HG03103 (cell line): Measurements from ENCODE around the gene TMEM51.

Source experiments
- ATAC-seq: cut with Tn5 transposase; IDR thresholded peaks from one replicate; pipeline ENCODE4 v1.9.1; 2021; ENCODE audit warnings: low read depth; ENCODE audit not compliant: unreplicated experiment

TMEM51 gene

DNA sequence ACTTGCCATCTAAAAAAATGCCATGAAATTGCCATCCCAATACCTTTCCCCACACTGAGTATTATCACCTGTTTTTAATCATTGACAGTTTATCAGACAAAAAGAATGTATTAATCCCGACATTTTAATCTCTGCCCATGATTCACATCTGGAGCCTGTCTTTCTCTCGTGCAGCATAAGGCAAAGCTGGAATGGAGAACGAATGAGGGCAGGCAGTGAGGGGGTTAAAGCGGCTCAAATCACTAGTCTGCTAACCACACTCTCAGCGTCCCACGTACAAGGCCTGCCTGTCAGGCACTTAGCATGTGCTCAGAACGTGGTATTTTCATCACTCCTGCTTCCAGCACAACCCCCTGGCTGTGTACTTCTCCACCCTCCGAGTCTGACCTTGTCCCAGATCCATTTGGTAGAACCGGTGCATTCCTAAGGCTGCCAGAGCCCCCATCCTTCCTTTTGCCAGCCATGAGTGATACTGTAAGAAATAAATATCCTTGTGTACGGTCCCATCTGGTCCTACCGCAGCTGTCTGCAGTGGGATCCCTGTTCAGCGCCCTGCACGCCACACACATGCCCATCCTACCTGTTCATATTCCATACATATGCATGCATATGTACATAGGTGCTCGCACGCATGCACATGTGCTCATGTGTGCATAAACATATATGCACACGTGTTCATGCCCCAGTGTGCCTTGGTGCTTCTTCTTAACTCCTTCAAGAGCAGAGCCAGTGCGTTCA, 58.8 kb downstream of the TMEM51 start:
- ATAC-seq, result no peak

DNA sequence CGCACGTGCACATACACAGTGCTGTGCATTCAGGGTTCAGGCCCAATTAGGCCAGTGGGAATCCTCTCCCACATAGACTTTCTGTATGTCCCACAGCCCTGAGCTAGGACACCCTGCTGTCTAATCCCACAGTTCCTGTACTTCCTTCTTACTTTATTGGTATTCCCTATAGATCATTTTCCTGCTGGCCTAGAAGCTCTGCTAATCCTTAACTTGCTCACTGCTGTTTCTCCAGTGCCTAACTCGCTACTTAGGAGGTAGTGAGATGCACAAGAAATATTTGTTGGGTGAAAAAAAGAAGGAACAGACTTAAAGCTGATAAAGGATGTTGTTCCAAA, 59.4 kb downstream of the TMEM51 start:
- no peak for ATAC-seq

DNA sequence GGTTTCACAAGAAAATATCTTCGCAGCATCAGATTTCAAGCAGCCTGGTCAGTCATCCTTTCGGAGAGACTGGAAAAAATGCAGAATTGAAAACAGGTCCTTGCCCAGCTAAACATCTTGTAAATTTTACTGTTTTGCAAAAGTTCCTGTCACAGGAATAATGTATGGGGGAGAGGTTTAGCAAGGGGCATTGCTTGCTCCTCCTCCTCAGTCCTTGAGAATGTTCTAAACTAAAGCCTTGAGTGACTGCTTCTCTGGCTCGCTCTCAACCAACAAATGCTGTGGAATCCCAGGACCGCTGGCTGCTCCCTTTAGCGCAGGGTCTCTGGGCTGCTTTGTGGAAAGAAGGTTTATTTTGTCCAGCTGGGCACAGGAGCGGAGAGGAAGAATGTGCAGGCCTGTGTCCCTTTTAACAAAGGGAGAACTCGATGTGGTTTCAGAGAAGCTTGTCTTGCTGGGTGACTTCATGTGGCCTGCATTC, 59.8 kb downstream of the TMEM51 start:
- no peak for ATAC-seq

DNA sequence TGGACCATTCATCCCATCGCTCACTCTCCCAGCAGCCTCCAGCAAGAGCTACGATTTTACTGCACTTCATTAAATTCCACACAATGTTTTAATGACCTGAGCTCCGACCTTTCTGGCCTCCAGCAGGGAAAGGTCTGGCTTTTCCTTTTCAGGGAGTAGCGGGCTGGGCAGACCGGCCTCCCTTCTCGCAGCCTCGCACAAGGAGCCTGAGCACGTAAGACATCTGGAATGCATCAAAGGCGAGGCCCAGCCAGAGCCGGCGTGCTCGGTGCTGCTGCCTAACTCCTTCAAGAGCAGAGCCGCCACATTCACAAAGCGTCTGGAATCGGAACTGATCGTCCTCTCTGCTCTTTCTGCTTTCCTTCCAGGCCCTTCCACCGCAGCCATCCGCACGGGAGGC, 61.0 kb downstream of the TMEM51 start:
- ATAC-seq, result no peak

DNA sequence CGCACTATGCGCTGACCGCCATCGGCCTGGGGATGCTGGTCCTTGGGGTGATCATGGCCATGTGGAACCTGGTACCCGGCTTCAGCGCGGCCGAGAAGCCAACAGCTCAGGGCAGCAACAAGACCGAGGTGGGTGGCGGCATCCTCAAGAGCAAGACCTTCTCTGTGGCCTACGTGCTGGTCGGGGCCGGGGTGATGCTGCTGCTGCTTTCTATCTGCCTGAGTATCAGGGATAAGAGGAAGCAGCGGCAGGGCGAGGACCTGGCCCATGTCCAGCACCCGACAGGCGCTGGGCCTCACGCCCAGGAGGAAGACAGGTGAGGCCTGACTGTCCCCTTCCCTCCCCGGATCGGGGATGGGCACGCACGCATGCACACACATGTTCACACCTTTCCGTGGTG, 61.6 kb downstream of the TMEM51 start:
- no peak for ATAC-seq

DNA sequence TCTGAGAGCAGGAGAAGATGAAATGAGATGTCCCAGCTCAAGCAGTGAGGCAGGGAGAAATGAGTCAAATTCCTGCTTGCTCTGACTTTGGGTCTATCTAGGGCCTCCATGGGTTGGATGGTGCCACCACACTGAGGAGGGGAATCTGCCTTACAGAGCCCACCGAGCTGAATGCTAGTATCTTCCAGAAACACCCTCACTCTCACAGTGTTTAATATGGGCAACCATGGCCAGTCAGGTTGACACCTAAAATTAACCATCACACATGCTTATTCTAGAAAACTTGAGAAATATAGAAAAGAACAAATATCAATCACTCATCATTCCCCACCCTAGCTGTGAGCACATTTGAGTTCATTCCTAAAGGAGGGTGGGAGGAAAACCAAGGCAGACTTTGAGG, 64.1 kb downstream of the TMEM51 start:
- ATAC-seq, result no peak

DNA sequence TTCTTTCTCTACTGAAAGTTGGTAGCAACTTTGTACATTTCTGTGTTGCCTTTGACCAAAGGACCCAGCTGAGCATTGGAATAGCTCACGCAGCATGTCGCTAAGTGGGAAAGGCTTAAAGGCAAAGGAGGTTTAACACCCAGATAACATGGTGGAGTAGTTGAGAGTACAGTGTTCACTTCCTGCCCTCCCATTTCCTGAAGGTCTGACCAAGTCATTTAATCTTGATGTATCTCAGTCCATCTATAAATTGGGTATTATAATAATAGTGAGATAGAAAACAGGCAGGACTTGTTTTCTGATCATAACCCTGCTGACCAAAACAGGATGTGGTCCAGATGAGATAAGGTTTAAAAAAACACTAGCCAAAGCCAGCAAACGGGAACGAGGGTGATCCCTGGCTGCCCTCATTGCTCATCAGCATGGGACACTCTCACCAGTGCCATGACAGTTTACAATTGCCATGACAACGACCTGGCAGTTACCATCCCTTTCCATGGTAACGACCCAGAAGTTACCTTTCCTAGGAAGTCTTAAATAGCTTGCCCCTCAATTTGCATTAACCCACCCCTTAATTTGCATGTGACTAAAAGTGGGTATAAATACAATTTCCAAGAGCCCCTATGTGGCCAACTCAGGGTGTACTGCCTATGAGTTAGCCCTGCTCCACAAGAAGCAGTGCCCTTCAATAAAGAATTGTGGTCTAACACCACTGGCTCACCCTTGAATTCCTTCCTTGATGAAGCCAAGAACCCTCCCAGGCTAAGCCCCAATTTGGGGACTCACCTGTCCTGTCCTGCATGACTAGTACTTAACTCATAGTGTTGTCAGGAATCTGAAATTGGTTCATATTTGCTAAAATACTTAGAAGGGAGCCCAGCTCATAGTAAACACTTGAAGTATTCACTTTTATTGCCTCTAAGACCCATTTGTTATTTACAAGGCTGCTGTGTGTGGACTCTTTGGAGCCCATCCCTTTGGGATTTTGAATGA, 65.0 kb downstream of the TMEM51 start:
- no peak for ATAC-seq

DNA sequence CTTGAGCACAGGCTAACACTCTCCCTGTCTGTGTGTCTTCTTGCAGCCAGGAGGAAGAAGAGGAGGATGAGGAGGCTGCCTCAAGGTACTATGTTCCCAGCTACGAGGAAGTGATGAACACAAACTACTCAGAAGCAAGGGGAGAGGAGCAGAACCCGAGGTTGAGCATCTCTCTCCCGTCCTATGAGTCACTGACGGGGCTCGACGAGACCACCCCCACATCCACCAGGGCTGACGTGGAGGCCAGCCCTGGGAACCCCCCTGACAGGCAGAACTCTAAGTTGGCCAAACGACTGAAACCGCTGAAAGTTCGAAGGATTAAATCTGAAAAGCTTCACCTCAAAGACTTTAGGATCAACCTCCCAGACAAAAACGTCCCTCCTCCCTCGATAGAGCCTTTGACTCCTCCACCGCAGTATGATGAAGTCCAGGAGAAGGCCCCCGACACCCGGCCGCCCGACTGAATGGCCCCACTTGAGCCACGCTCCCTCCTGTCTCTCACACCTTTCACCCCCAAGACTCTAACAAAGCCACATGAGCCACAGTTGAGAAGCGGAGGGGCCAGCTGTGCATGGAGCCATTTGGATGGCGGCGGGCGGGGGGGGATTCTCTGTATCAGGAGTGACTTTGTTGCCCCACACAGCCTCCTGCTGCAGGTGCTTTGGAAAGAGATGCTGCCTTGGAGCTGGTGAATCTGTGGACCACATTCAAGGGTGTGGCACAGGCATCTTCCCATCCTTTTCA, 65.9 kb downstream of the TMEM51 start:
- ATAC-seq, result no peak

DNA sequence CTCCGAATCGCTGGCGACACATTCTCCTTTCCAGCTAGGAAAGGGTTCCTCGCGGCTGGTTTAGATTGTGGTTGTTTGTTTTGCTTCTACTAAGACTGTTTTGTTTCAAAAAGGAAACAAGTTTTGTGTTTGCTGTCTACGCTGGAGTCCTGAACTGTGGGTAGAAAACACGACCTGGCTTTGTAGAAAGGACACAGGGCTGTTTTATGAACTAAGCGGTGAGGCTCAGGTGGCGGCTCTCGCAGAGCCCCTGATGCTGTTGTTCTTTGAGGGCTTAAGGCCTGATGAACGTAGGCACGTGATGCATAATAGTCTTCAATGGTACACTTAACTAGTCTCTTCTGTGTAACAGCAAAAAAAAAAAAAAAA, 66.5 kb downstream of the TMEM51 start:
- no peak for ATAC-seq

DNA sequence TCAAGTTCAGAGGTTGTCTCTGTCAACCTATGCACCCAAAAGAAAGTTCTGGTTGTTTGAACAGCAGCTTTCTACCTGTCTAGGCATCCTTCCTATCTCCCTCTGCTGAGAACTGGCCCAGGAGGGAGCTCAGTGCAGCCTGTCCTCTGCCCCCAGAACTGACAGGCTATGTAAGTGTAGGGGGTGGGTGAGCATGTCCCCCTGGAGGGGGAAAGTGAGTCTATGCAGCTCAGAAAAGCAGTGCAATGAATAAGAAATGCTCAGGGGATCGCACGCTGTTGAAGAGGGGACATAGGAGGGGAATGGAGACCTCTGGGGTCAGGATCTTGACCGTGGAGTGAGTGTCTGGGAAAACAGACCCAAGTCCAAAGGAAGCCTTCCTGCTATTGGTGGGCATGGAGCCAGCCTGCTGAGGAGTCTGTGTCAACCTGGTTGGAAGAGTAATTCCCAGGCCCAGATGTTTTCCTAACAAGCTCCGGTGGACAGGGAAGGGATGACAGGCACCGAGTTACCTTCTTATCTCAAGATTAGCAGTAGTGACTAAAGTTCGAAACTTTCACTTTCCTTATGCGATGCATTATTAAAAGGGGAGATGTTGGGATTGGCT, 67.4 kb downstream of the TMEM51 start:
- no peak for ATAC-seq

DNA sequence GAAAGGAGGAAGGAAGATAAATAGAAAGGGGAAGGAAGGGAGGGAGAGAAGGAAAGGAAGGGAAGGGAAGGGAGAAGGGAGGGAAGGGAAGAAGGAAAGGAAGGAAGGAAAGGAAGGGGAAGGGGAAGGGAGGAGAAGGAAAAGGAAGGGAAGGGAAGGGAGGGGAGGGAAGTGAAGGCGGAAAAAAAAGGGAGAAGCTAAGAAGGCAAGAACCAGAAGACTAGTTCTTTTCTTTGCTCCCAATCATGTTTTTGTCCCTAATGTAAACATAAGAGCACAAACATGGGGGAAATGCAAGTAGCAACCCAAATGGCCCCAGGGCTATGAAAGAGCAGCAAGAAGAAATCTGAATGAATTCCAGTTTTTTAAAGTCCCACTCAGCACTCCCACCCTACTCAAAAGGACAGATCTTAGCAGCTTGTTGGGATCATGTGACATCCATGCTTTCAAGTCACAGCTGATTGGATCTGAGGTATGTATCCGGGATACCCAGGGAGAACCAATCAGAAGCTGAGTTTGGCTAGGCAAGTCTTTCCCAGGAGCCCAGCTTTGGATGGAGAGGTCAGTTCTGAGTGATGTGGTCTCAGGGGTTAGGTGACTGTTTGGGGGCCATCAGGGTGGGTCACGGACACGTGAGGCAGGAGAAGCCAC, 69.2 kb downstream of the TMEM51 start:
- ATAC-seq, result no peak

DNA sequence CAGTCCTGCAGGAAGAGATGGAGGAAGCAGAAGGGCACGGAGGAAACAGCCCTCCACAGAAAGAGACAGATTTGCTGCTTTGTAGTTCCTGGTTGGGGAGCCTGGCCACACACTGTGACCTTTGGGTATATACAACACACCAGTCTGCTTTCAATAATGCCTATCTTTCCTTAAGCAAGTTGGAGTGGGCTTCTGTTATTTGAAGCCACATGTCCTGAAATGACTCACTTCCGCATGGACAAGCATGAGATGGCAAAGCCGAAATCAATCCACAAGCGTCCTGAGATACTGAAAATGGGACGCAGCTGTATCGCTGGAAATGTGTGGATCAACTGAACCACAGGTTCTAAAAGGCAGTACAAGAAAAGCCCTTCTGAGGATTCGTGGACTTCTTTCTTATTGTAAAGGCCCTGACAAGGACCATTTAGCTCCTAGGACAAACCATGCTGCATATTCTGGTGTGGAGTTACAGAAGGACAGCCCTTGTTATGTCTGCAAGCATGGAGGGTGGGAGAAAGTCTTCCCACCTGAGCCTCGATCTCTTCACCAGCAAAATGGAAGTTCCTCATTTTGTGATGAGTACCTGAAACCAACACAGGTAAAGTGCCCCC, 70.8 kb downstream of the TMEM51 start:
- no peak for ATAC-seq

DNA sequence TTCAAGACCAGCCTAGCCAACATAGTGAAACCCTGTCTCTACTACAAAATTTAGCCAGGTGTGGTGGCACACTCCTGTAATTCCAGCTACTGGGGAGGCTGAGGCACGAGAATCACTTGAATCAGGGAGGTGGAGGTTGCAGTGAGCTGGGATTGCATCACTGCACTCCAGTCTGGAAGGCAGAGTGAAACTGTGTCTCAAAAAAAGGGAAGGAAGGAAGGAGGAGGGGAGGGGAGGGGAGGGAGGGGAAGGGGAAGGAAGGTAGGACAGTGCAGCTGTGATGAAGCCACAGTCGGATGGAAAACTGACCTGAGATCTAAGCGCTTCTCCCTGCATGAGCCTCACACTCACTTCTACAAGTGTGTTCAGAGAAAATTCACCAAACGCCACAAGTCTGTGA, 71.4 kb downstream of the TMEM51 start:
- no peak for ATAC-seq

DNA sequence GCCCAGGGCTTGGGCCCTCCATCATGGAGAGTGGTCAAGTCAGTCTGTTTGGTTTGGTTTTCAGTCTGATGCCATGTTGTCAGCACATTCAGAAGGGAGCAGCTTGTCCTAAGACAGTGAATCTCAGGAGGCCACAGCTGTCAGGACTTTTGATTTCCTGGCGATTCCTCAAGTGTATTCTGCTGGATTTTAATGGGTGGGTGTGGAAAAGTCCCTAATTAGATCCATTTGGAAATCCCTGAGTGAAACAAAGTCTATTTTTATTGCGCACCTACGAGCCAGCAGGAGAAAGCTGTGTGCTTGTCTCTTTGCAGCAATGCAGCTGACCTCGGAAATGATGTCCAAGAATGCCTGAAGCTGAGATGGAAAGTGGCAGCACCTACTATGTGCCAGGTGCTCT, 71.9 kb downstream of the TMEM51 start:
- no peak for ATAC-seq

DNA sequence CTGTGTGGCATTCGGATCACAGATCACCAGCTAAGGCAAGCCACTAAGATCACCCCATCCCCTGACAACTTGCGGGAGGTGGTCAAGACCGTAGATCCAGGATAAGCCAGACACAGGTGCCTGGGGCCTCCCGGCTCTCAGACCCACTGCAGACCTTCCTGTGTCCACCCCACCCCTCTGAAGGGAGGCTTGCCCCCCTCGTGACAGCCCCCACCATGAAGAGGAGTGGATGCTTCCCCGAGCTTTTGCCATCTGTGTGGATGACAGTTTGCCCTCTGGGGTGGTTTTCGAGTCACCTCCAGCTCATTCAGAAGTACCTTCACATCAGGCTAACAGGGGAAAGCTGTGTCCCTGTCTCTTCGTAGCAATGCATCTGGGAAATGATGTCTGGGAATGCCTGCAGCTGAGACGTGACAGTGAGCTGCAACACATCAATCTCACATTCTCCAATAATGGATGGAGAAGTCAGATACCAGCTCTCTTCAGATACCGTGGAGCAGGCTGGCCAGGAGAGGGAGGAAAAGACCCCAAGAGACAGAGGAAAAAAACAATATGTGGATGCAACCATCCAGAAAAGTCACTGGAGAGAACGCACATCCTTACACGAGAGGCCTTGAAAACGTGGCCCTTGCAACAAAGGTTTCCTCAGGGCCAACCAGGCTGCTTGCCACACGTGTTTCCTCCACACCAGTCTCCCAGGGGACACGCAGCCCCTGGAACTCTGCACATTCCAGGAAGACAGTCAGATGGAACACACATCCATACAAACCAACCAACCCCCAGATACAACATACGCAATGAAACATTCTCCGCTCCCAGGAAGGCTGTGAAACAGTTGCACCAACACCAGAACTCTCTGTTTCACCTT, 73.1 kb downstream of the TMEM51 start:
- ATAC-seq, result no peak

DNA sequence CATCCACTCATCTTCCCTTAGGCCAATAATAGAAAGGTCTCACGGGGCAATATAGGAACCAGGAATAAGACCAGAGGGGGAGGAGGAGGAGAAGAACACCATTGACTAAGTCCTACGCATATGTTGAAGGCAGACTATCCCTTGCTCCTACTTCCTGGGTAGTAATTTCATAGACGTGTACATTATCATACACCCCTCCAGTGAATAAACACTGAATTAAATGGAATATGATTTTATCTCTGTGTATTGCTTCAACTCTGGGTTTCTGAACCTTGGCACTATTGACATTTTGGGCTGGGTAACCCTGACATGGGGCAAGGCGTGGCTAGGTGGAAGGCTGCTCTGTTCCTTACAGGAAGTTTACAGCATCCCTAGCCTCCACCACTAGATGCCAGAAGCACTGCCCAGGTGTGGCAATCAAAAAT, 76.2 kb downstream of the TMEM51 start:
- no peak for ATAC-seq

DNA sequence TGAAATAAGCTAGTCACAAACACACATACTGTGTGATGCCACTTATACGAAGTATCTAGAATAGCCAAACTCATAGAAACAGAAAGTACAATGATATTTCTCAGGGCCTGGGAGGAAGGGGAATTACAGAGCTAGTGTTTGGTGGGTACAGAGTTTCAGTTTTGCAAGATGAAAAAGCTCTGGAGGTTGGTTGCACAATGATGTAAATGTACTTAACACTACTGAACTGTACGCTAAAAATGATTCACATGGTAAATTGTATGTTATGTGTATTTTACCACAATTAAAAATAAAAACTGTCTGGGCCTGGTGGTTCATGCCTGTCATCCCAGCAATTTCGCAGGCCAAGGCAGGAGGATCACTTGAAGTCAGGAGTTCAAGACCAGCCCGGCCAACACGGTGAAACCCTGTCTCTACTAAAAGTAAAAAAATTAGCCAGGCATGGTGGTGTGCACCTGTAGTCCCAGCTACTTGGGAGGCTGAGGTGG, 78.2 kb downstream of the TMEM51 start:
- ATAC-seq, result peak; percentile 91

DNA sequence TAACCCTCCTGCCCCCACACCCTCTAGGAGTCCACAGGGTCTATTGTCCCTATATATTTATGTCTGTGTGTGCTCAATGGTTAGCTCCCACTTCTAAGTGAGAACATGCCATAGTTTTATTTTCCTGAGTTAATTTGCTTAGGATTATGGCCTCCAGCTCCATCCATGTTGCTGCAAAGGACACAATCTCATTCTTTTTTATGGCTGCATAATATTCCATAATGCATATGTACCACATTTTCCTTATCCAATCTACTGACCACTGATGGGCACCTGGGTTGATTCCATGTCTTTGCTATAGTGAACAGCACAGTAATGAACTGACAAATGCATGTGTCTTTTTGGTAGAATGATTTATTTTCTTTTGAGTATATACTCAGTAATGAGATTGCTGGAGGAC, 80.1 kb downstream of the TMEM51 start:
- no peak for ATAC-seq

DNA sequence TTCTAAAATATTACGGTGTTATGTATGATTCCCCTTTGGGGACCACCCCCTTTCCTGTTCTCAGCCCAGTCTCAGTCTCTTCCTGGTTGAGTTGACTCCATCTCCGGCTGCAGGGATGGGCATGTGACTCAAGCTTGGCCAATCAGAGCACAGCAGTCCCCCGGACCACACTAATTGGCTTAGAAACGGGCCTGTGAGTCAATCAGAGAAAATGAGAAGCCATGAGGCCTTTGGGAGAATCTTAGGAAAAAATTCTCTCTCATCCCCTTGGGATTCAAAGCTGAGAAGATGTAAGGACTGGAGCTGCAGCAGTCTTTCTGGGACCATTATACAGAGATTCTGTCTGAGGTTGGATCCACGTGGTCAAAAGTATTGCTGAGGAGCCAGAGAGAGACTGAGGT, 82.8 kb downstream of the TMEM51 start:
- no peak for ATAC-seq
